HG03342 (cell line): ENCODE measurements around the gene SLC25A6.
A peak's percentile ranks its signal among the peaks of the same experiment; 100 is the strongest.
"Not testable (repeated sequence)": the region's sequence is repeated elsewhere in the genome, so short reads cannot be mapped to it uniquely, and the experiment has no call there.

Experiments used
- ATAC-seq: cut with Tn5 transposase; IDR thresholded peaks from one replicate; pipeline ENCODE4 v1.9.1; 2021; ENCODE audit warnings: mild to moderate bottlenecking, moderate library complexity; ENCODE audit not compliant: unreplicated experiment

The SLC25A6 gene

GRCh38 chrX:1391707-1392375 is at the start of gene SLC25A6:
Gene SLC25A6 (minus strand): TSS chrX:1392113. CDS start chrX:1392009, 104 bp downstream.
- ATAC-seq, result peak; percentile 94

- no peak for ATAC-seq
Measured at GRCh38 chrX:1440506-1440905, 48.6 kb upstream of the SLC25A6 start.

- no peak for ATAC-seq
Measured at GRCh38 chrX:1435241-1435895, 43.5 kb upstream of the SLC25A6 start.

GRCh38 chrX:1434871-1435240 is 42.9 kb upstream of the SLC25A6 start:
- ATAC-seq, result no peak

GRCh38 chrX:1433646-1434357 is 41.9 kb upstream of the SLC25A6 start:
- ATAC-seq, result no peak

GRCh38 chrX:1430451-1430850 is 38.5 kb upstream of the SLC25A6 start:
- peak; percentile 65 for ATAC-seq

GRCh38 chrX:1427756-1428155 is 35.8 kb upstream of the SLC25A6 start:
- no peak for ATAC-seq

GRCh38 chrX:1426321-1426720 is 34.4 kb upstream of the SLC25A6 start:
- not testable (repeated sequence) for ATAC-seq

- ATAC-seq, result no peak
Measured at GRCh38 chrX:1425381-1425780, 33.5 kb upstream of the SLC25A6 start.

- no peak for ATAC-seq
Measured at GRCh38 chrX:1424147-1424851, 32.4 kb upstream of the SLC25A6 start.

GRCh38 chrX:1423215-1423614 is 31.3 kb upstream of the SLC25A6 start:
- no peak for ATAC-seq

- ATAC-seq, result no peak
Measured at GRCh38 chrX:1422135-1422465, 30.2 kb upstream of the SLC25A6 start.

GRCh38 chrX:1421433-1422134 is 29.7 kb upstream of the SLC25A6 start:
- no peak for ATAC-seq

- no peak for ATAC-seq
Measured at GRCh38 chrX:1420371-1420770, 28.5 kb upstream of the SLC25A6 start.

GRCh38 chrX:1419545-1420355 is 27.8 kb upstream of the SLC25A6 start:
- ATAC-seq, result no peak

- no peak for ATAC-seq
Measured at GRCh38 chrX:1418901-1419544, 27.1 kb upstream of the SLC25A6 start.

- no peak for ATAC-seq
Measured at GRCh38 chrX:1417921-1418771, 26.2 kb upstream of the SLC25A6 start.

GRCh38 chrX:1416965-1417760 is 25.2 kb upstream of the SLC25A6 start:
- ATAC-seq, result no peak
